HFFc6 (cell line): ENCODE measurements around the gene RBKS. TPM values are rescaled to one million over a fixed set of nuclear protein-coding genes. Genes with fewer than 3 reads are reported as not detected.

Source experiments
- DNase-seq: peaks from one replicate; pipeline ENCODE4 v3.0.0-alpha.2; 2018
- H3K27ac Mint-ChIP-seq: 2 replicates; pipeline ENCODE4 v1.8.0; 2020; ENCODE audit warnings: mild to moderate bottlenecking, mixed read lengths
- H3K27me3 Mint-ChIP-seq: 2 replicates; pipeline ENCODE4 v1.8.0; 2021; ENCODE audit warnings: mild to moderate bottlenecking, moderate library complexity, mixed read lengths; ENCODE audit not compliant: insufficient read depth
- H3K36me3 Mint-ChIP-seq: 2 replicates; pipeline ENCODE4 v1.8.0; 2021; ENCODE audit warnings: low read depth, mixed read lengths
- H3K4me1 Mint-ChIP-seq: 2 replicates; pipeline ENCODE4 v1.8.0; 2020; ENCODE audit warnings: low read depth, mixed read lengths
- H3K4me3 Mint-ChIP-seq: 2 replicates; pipeline ENCODE4 v1.8.0; 2020; ENCODE audit warnings: mild to moderate bottlenecking, moderate library complexity, mixed read lengths
- H3K9me3 Mint-ChIP-seq: 2 replicates; pipeline ENCODE4 v1.8.0; 2020; ENCODE audit warnings: mild to moderate bottlenecking, mixed read lengths
- total RNA-seq, 6 experiments: library from RNA; stranded (reverse); fragmentation: NEBNext Ultra II Directional; extraction: Animal tissue kit (Norgen Biotek cat#: 25700); gene quantifications; 2 replicates in 1 of 6; 3 replicates in 5 of 6; pipeline ENCODE4 v1.2.3, GENCODE V29; 2021
- TF ChIP-seq, protein P1 (sequence below): fragments of 200-600 bp; sonication (generic); IDR thresholded peaks from 2 replicates; pipeline ENCODE4 v1.5.0; 2021; ENCODE audit warnings: antibody characterized with exemption, mild to moderate bottlenecking

The RBKS gene
- total RNA-seq, 6 experiments from 2014 or later, result 1.8 to 3.1 (median 2.7) TPM

DNA sequence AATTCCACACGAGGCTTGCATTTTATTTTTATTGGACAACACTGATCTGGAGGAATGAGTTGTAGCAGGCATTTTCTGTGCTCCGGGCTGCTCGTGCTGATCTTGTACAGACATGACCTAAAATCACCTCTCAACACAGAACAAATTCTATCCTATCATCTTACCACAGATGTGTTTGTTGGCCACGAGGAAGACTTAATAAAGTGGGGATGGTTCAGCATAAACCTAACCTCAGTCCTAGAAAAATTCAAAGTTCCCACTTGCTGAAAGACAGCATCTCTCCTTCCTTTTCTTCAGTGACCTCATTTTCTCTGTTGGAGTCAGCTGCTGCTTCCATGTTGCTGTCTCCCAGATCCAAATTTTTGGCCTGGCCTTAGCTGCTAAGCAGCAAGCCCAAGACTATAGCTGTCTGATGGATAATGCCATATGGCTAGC is 45.3 kb downstream of the RBKS start:
- TF ChIP-seq, protein P1, sequence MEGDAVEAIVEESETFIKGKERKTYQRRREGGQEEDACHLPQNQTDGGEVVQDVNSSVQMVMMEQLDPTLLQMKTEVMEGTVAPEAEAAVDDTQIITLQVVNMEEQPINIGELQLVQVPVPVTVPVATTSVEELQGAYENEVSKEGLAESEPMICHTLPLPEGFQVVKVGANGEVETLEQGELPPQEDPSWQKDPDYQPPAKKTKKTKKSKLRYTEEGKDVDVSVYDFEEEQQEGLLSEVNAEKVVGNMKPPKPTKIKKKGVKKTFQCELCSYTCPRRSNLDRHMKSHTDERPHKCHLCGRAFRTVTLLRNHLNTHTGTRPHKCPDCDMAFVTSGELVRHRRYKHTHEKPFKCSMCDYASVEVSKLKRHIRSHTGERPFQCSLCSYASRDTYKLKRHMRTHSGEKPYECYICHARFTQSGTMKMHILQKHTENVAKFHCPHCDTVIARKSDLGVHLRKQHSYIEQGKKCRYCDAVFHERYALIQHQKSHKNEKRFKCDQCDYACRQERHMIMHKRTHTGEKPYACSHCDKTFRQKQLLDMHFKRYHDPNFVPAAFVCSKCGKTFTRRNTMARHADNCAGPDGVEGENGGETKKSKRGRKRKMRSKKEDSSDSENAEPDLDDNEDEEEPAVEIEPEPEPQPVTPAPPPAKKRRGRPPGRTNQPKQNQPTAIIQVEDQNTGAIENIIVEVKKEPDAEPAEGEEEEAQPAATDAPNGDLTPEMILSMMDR, result no peak
- no peak overlapping the region for H3K27ac Mint-ChIP-seq
- peaks cover 3% of the 10 kb centered on the region; the same call in 1 of the 2 replicates for H3K36me3 Mint-ChIP-seq
- H3K9me3 Mint-ChIP-seq, result no peaks in the 10 kb centered on the region
- H3K27me3 Mint-ChIP-seq, result no peaks in the 10 kb centered on the region; the same call in 1 of the 2 replicates
- H3K4me1 Mint-ChIP-seq, result peaks cover 11% of the 10 kb centered on the region
- no peak for DNase-seq
- no peak overlapping the region for H3K4me3 Mint-ChIP-seq

DNA sequence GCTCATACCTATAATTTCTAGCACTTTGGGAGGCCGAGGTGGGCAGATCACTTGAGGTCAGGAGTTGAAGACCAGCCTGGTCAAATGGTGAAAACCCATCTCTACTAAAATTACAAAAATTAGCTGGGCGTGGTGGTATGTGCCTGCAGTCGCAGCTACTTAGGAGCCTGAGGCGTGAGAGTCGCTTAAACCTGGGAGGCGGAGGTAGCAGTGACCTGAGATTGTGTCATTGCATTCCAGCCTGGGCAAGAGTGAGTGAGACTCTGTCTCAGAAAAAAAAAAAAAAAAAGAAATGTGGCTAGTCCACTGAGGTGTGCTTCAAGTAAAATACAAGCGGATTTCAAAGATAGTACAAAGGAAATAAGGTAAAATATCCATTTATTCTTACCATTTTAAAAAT is 46.2 kb downstream of the RBKS start:
- H3K27me3 Mint-ChIP-seq, result no peaks in the 10 kb centered on the region; the same call in 1 of the 2 replicates
- no peak for DNase-seq
- H3K4me3 Mint-ChIP-seq, result no peak overlapping the region
- TF ChIP-seq, protein P1, result no peak
- H3K27ac Mint-ChIP-seq, result no peak overlapping the region
- no peaks in the 10 kb centered on the region for H3K36me3 Mint-ChIP-seq
- peaks cover 11% of the 10 kb centered on the region for H3K4me1 Mint-ChIP-seq
- no peaks in the 10 kb centered on the region for H3K9me3 Mint-ChIP-seq

DNA sequence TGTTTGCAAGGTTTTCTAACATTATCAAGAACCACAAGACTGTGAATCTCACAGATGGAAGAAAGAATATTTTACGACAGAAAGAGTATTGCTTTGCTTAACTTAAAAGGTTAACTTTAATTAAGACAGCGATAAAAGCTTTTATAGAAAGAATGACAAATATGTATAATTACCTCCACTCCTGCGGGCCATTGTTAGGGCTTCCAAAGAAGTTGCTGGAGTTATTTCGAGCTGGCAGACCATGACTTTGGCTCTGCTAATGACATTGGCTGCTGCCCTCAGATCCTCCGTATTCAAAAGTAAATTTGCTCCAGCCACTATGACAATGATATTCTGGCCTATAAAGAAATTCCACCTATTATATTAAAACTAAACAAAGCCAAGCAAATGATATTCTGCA is 47.3 kb downstream of the RBKS start:
- Mint-ChIP-seq H3K36me3 (no peaks in the 10 kb centered on the region), H3K4me1 (peaks cover 11% of the 10 kb centered on the region), H3K9me3 (no peaks in the 10 kb centered on the region), H3K27me3 (no peaks in the 10 kb centered on the region; the same call in 1 of the 2 replicates), H3K27ac (no peak overlapping the region), H3K4me3 (no peak overlapping the region)
- DNase-seq, result no peak
- TF ChIP-seq, protein P1, result no peak

DNA sequence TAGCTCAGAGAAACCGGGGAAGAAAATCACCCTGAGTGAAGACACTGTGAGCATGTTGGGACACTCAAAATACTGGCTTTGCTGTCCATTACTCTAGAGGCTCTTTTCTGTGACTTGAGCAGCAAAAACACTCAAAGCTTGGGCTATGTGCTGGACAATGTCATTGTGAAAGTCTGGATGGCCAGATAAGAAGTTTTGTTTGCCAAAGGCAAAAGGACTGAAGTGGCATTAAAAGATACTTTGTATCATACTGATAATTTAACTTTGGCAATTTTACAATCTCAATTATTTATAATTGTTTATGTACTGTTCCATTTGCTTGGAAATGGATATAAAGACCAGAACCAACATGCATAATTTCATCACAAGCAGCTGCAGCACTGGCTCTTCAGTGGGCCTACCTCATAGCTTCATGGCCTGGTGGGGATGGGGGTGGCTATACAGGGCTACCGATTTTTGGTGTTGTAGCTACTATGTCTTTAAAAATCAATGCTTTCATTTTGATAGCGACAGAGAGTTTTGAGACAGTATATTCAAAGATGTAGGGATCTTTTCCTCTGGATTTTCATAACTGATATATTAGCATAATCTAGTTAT is 51.1 kb downstream of the RBKS start:
- Mint-ChIP-seq H3K27me3 (no peaks in the 10 kb centered on the region; the same call in 1 of the 2 replicates), H3K4me1 (peaks cover 6% of the 10 kb centered on the region), H3K36me3 (no peaks in the 10 kb centered on the region), H3K27ac (no peak overlapping the region), H3K9me3 (no peaks in the 10 kb centered on the region), H3K4me3 (no peak overlapping the region)
- DNase-seq, result no peak
- TF ChIP-seq, protein P1, result no peak

DNA sequence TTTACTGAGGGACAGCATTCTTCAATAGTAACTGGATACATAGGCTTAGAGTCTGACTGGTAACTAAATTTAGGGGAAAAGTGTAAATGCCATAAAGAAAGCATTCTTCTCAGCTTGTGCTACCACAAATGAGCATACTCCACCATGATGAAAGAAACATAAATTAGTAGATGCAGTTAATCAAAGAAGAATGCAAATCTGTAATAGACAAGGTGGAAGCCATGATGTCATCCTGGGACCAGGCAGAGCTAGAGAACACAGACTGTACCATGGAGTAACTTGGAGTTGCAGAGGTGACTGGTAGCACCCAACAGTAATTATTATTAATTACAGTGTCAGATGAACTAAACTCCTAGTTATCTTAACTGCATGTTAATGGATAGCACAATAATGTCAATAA is 51.7 kb downstream of the RBKS start:
- no peaks in the 10 kb centered on the region for H3K36me3 Mint-ChIP-seq
- no peaks in the 10 kb centered on the region; the same call in 1 of the 2 replicates for H3K27me3 Mint-ChIP-seq

More for the DNA sequence above, 51.7 kb downstream of the RBKS start:
- TF ChIP-seq, protein P1, result no peak
- Mint-ChIP-seq H3K27ac (no peak overlapping the region), H3K4me3 (no peak overlapping the region), H3K9me3 (no peaks in the 10 kb centered on the region), H3K4me1 (peaks cover 12% of the 10 kb centered on the region)
- DNase-seq, result no peak
